WI38 (cell line): ENCODE data around the gene MRPS26.
"Not testable (repeated sequence)": the region's sequence is repeated elsewhere in the genome, so short reads cannot be mapped to it uniquely, and the experiment has no call there.

Experiments used
- H3K4me3 ChIP-seq: 2 replicates; pipeline ENCODE4 v1.5.1; 2011; ENCODE audit warnings: low read depth, mild to moderate bottlenecking, control low read depth, low read length
- CTCF ChIP-seq: IDR thresholded peaks from 2 replicates; pipeline ENCODE4 v1.5.1; 2012; ENCODE audit warnings: low read depth, mild to moderate bottlenecking, control low read depth, low read length

MRPS26 gene

DNA sequence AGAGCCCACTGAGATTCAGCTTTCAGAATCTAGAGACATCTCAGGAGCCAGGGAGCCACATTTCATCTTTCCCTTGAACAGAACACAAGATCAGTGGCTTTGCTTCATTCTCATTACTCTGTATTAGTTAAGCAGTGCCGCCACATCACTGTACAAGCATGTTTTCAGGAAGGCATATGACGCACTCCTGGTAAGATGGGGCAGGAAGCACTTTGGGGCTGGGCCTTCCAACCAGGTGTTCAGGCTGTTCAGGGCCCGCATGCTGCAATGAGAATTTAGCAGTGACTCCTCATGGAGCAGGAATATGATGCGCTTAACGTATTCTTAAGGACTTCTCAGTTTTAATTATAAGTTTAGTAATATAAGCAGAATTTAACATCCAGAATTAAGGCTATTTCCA lies 32.1 kb upstream of the MRPS26 start:
- H3K4me3 ChIP-seq = no peak overlapping the region
- TF ChIP-seq CTCF = no peak

- no peak for TF ChIP-seq CTCF
- no peak overlapping the region for H3K4me3 ChIP-seq
Measured at GRCh38 chr20:3014179-3014578, 31.7 kb upstream of the MRPS26 start.

GRCh38 chr20:3014662-3015061 lies 31.2 kb upstream of the MRPS26 start:
- H3K4me3 ChIP-seq = no peak overlapping the region
- TF ChIP-seq CTCF = no peak

DNA sequence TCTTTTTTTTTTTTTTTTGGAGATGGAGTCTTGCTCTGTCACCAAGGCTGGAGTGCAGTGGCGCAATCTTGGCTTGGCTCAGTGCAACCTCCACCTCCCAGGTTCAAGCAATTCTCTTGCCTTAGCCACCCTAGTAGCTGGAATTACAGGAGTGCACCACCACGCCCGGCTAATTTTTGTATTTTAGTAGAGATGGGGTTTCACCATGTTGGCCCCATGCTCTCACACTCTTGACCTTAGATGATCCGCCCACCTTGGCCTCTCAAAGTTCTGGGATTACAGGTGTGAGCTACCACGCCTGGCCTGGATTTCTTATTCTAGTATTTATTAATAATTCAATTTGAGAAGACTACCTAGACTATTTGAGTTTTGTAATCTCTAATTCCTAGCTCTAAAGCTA lies 30.6 kb upstream of the MRPS26 start:
- not testable (repeated sequence) for H3K4me3 ChIP-seq

- no peak overlapping the region for H3K4me3 ChIP-seq
- no peak for TF ChIP-seq CTCF
Measured at GRCh38 chr20:3021327-3021726, 24.5 kb upstream of the MRPS26 start.

GRCh38 chr20:3021777-3022176 lies 24.1 kb upstream of the MRPS26 start:
- TF ChIP-seq CTCF = no peak
- H3K4me3 ChIP-seq = no peak overlapping the region

GRCh38 chr20:3022559-3023490 lies 23.0 kb upstream of the MRPS26 start:
- not testable (repeated sequence) for H3K4me3 ChIP-seq

- no peak overlapping the region for H3K4me3 ChIP-seq
- no peak for TF ChIP-seq CTCF
Measured at GRCh38 chr20:3027987-3028386, 17.9 kb upstream of the MRPS26 start.
